Measurements from ENCODE around the gene TLCD3B. TPM values are rescaled to one million over a fixed set of nuclear protein-coding genes. Genes with fewer than 3 reads are reported as not detected.

The TLCD3B gene
- total RNA-seq, 2 experiments from 2014 or later, result 4.3 to 17.6 TPM

DNA sequence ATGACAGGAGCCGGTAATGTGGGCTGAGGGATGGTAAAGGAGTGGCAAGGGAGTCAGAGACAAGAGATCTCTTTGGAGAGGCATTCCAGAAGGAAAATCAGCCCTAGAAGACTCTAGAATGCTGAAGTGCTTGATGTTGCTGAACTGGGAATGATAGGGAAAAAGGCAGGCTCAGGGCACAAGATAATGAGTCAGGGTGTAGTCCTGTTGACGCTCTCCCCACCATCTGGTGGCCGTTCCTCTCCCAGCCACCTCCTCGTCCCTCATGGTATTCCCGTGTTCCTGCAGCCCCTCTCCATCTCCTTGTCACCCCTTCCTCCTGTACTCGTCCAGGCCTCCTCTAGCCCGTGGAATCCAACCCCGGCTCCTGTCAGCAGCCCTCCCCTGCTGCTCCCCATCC is 23.4 kb upstream of the TLCD3B start:
- no peaks in the 10 kb centered on the region for H4K20me1 ChIP-seq (ENCODE audit: insufficient read depth, low read length)
- H3K4me2 ChIP-seq (ENCODE audit: low read length), result peak overlapping the region; percentile 23; the same call in 1 of the 2 replicates
- POLR2A ChIA-PET, result no interaction called here
- H3K27ac ChIP-seq (ENCODE audit: low read depth, low read length, poor library complexity, severe bottlenecking), result no peak overlapping the region
- peaks cover 27% of the 10 kb centered on the region for H3K4me1 ChIP-seq (ENCODE audit: insufficient read depth, low read length, poor library complexity, severe bottlenecking)
- H3K79me2 ChIP-seq (ENCODE audit: insufficient read depth, low read depth, low read length), result no peaks in the 10 kb centered on the region
- DNase-seq (ENCODE audit: low spot score), result no peak
- BruUV-seq (replicated peaks), result no TSS peak
- H3K9me2 ChIP-seq (ENCODE audit: insufficient read depth, low read length), result no peaks in the 10 kb centered on the region
- CTCF ChIA-PET (ENCODE audit: unreplicated experiment), result interaction anchor here (0.5 to 1.6 kb wide), 2 partner anchors 38 to 285 kb away, joined by 3 read pairs; partner anchors contain the start of gene TBX6
- no peaks in the 10 kb centered on the region for H3K36me3 ChIP-seq (ENCODE audit: insufficient read depth, low read length)
- H3K4me3 ChIP-seq (ENCODE audit: low read depth, low read length, poor library complexity, severe bottlenecking), result no peak overlapping the region
- intact Hi-C loops (cut with micrococcal nuclease; ENCODE audit: unreplicated experiment), result no loop called here
- no peak overlapping the region for H2AFZ ChIP-seq (ENCODE audit: low read length)
- H3K9me3 ChIP-seq (ENCODE audit: low read length), result no peaks in the 10 kb centered on the region
- TF ChIP-seq, protein P1, sequence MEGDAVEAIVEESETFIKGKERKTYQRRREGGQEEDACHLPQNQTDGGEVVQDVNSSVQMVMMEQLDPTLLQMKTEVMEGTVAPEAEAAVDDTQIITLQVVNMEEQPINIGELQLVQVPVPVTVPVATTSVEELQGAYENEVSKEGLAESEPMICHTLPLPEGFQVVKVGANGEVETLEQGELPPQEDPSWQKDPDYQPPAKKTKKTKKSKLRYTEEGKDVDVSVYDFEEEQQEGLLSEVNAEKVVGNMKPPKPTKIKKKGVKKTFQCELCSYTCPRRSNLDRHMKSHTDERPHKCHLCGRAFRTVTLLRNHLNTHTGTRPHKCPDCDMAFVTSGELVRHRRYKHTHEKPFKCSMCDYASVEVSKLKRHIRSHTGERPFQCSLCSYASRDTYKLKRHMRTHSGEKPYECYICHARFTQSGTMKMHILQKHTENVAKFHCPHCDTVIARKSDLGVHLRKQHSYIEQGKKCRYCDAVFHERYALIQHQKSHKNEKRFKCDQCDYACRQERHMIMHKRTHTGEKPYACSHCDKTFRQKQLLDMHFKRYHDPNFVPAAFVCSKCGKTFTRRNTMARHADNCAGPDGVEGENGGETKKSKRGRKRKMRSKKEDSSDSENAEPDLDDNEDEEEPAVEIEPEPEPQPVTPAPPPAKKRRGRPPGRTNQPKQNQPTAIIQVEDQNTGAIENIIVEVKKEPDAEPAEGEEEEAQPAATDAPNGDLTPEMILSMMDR (conservative IDR thresholded peaks at IDR 0.05; ENCODE audit: low read length), result no peak
- TF ChIP-seq EZH2phosphoT487 (IDR thresholded peaks at IDR 0.05; ENCODE audit: borderline replicate concordance, low read depth, low read length), result no peak

DNA sequence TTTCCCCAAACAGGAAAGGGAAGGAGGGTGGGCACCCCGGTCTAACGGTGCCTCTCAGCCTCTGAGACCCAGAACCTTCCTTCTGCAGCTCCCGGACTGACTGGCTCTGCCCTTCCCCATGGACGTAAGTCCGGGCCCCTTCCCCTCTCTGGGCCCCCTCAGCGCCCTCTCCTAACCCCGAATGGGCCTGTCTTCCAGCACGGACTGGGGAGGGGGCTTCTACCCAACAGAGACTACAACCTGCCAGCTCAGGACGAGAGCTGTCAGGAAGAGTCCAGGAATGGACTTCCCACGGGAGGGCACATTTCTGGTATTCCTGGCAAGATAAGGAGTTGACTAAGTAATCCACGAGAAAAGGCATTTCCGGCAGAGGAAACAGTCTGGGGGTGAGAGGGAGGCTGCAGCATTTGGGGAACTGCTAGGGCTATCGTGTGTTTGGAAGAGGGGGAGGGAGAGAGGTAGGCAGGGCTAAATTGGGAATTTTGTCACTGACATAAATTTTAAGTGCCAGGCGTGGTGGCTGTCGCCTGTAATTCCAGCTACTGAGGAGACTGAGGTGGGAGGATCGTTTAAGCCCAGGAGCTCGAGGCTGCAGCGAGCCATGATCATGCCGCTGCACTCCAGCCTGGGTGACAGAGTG is 22.4 kb upstream of the TLCD3B start:
- Histone ChIP-seq H3K27ac (ENCODE audit: low read depth, low read length, poor library complexity, severe bottlenecking) (no peak overlapping the region), H3K4me3 (ENCODE audit: low read depth, low read length, poor library complexity, severe bottlenecking) (peak overlapping the region; percentile 83), H2AFZ (ENCODE audit: low read length) (peak overlapping the region; percentile 79), H3K9me3 (ENCODE audit: low read length) (no peaks in the 10 kb centered on the region), H3K4me1 (ENCODE audit: insufficient read depth, low read length, poor library complexity, severe bottlenecking) (peaks cover 27% of the 10 kb centered on the region), H3K4me2 (ENCODE audit: low read length) (peak overlapping the region; percentile 97), H3K36me3 (ENCODE audit: insufficient read depth, low read length) (no peaks in the 10 kb centered on the region), H3K79me2 (ENCODE audit: insufficient read depth, low read depth, low read length) (no peaks in the 10 kb centered on the region), H3K9me2 (ENCODE audit: insufficient read depth, low read length) (no peaks in the 10 kb centered on the region), H4K20me1 (ENCODE audit: insufficient read depth, low read length) (no peaks in the 10 kb centered on the region)
- intact Hi-C loops (cut with micrococcal nuclease; ENCODE audit: unreplicated experiment), result no loop called here
- DNase-seq (ENCODE audit: low spot score), result no peak
- CTCF ChIA-PET (ENCODE audit: unreplicated experiment), result no interaction called here
- POLR2A ChIA-PET, result interaction anchor here (0.5 kb wide), 1 partner anchor 37 kb away, joined by 5 read pairs; no protein-coding TSS in a partner anchor
- TF ChIP-seq, protein P1 (conservative IDR thresholded peaks at IDR 0.05; ENCODE audit: low read length), result no peak
- no peak for TF ChIP-seq EZH2phosphoT487 (IDR thresholded peaks at IDR 0.05; ENCODE audit: borderline replicate concordance, low read depth, low read length)
- BruUV-seq (replicated peaks), result no TSS peak

DNA sequence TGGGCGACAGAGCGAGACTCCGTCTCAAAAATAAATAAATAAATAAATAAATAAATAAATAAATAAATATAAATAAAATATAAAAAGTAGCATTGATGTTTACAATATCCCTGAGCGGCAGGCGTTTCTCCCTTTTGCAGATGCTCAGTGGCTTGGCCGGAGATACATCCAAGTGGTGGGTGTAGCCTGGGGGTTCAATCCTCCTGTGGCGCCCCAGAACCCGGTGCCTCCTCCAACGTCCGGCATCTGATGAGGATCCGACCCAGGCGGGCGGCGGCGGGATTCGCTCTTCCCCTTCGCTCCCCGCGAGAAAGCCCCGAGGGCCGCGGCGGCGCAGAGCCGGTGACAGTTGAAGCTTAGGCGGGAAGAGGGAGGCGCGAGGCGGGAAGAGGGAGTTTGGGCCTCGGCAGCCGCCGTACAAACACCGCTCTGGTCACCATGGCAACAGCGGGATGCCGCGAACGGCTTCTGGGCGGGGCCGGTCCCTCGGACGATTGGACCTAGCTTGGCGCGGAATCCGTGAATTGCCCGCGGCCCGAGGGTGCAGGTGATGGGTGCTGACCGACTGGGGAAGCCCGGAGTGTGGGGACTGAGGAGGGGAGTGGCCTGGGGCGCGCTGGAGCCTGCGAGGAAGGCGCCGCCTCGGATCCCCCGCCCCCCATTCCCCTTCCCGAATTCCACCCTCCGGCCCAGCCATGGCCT is 21.8 kb upstream of the TLCD3B start:
- peaks cover 27% of the 10 kb centered on the region for H3K4me1 ChIP-seq (ENCODE audit: insufficient read depth, low read length, poor library complexity, severe bottlenecking)
- no peaks in the 10 kb centered on the region for H3K79me2 ChIP-seq (ENCODE audit: insufficient read depth, low read depth, low read length)
- peak overlapping the region; percentile 97 for H3K4me2 ChIP-seq (ENCODE audit: low read length)
- peak overlapping the region; percentile 79 for H2AFZ ChIP-seq (ENCODE audit: low read length)
- H4K20me1 ChIP-seq (ENCODE audit: insufficient read depth, low read length), result no peaks in the 10 kb centered on the region
- intact Hi-C loops (cut with micrococcal nuclease; ENCODE audit: unreplicated experiment), result no loop called here
- H3K36me3 ChIP-seq (ENCODE audit: insufficient read depth, low read length), result no peaks in the 10 kb centered on the region
- peak; percentile 95 for DNase-seq (ENCODE audit: low spot score)
- no peaks in the 10 kb centered on the region for H3K9me3 ChIP-seq (ENCODE audit: low read length)
- POLR2A ChIA-PET, result interaction anchor here (0.5 kb wide), 1 partner anchor 37 kb away, joined by 5 read pairs; no protein-coding TSS in a partner anchor
- peak overlapping the region; percentile 54 for H3K27ac ChIP-seq (ENCODE audit: low read depth, low read length, poor library complexity, severe bottlenecking)
- CTCF ChIA-PET (ENCODE audit: unreplicated experiment), result no interaction called here
- peak overlapping the region; percentile 83 for H3K4me3 ChIP-seq (ENCODE audit: low read depth, low read length, poor library complexity, severe bottlenecking)
- no peaks in the 10 kb centered on the region for H3K9me2 ChIP-seq (ENCODE audit: insufficient read depth, low read length)
- TF ChIP-seq, protein P1 (conservative IDR thresholded peaks at IDR 0.05; ENCODE audit: low read length), result no peak
- TF ChIP-seq EZH2phosphoT487 (IDR thresholded peaks at IDR 0.05; ENCODE audit: borderline replicate concordance, low read depth, low read length), result no peak
- TSS peak; percentile 93 for BruUV-seq (replicated peaks)
